Measurements from ENCODE around the gene NHSL2.

Gene NHSL2

GRCh38 chrX:71993371-71993770 lies 82.7 kb downstream of the NHSL2 start:
- no peak for DNase-seq

GRCh38 chrX:71994601-71995000 lies 84.0 kb downstream of the NHSL2 start:
- DNase-seq = no peak

- DNase-seq = no peak
Observed at GRCh38 chrX:71995122-71995521, 84.5 kb downstream of the NHSL2 start.

GRCh38 chrX:71996136-71996535 lies 85.5 kb downstream of the NHSL2 start:
- no peak for DNase-seq

- no peak for DNase-seq
Observed at GRCh38 chrX:71996826-71997225, 86.2 kb downstream of the NHSL2 start.

GRCh38 chrX:71997320-71997719 lies 86.7 kb downstream of the NHSL2 start:
- no peak for DNase-seq

GRCh38 chrX:71998836-71999509 lies 88.3 kb downstream of the NHSL2 start:
- no peak for DNase-seq

- DNase-seq = no peak
Observed at GRCh38 chrX:71999535-71999934, 88.9 kb downstream of the NHSL2 start.

GRCh38 chrX:72001471-72001870 lies 90.8 kb downstream of the NHSL2 start:
- no peak for DNase-seq

GRCh38 chrX:72001906-72002305 lies 91.3 kb downstream of the NHSL2 start:
- no peak for DNase-seq

- no peak for DNase-seq
Observed at GRCh38 chrX:72002875-72003274, 92.2 kb downstream of the NHSL2 start.

GRCh38 chrX:72003811-72004750 lies 93.4 kb downstream of the NHSL2 start:
- no peak for DNase-seq

GRCh38 chrX:72005046-72005445 lies 94.4 kb downstream of the NHSL2 start:
- no peak for DNase-seq

GRCh38 chrX:72006461-72006860 lies 95.8 kb downstream of the NHSL2 start:
- no peak for DNase-seq

GRCh38 chrX:72009731-72010130 lies 99.1 kb downstream of the NHSL2 start:
- DNase-seq = no peak

- no peak for DNase-seq
Observed at GRCh38 chrX:72011734-72012133, 101.1 kb downstream of the NHSL2 start.

GRCh38 chrX:72015383-72015782 lies 104.7 kb downstream of the NHSL2 start:
- DNase-seq = no peak

GRCh38 chrX:72016881-72017783 lies 106.5 kb downstream of the NHSL2 start:
- DNase-seq = no peak

- DNase-seq = no peak
Observed at GRCh38 chrX:72018277-72019112, 107.8 kb downstream of the NHSL2 start.

- no peak for DNase-seq
Observed at GRCh38 chrX:72019487-72019886, 108.8 kb downstream of the NHSL2 start.

GRCh38 chrX:72020204-72020603 lies 109.6 kb downstream of the NHSL2 start:
- no peak for DNase-seq

GRCh38 chrX:72020788-72021187 lies 110.1 kb downstream of the NHSL2 start:
- DNase-seq = no peak
